Fibroblast of skin of left biceps (primary cell): ENCODE results near the gene CELF4.

ENCODE experiments used
- DNase-seq, 2 experiments: peaks; one replicate each; pipeline ENCODE4 v3.0.0-alpha.2; 2013; ENCODE audit warnings: low read depth in 2 of 2

The CELF4 gene

GRCh38 chr18:37318360-37319355 is 246.9 kb downstream of the CELF4 start:
- DNase-seq, result no peak

- no peak for DNase-seq
Observed at GRCh38 chr18:37317486-37317885, 248.1 kb downstream of the CELF4 start.

- DNase-seq, result no peak
Observed at GRCh38 chr18:37316468-37316867, 249.1 kb downstream of the CELF4 start.

- no peak for DNase-seq
Observed at GRCh38 chr18:37315935-37316334, 249.7 kb downstream of the CELF4 start.

- no peak for DNase-seq
Observed at GRCh38 chr18:37314534-37314933, 251.1 kb downstream of the CELF4 start.

GRCh38 chr18:37313624-37314023 is 252.0 kb downstream of the CELF4 start:
- DNase-seq, result no peak

GRCh38 chr18:37309861-37310260 is 255.7 kb downstream of the CELF4 start:
- DNase-seq, result no peak

GRCh38 chr18:37309059-37309458 is 256.5 kb downstream of the CELF4 start:
- no peak for DNase-seq

GRCh38 chr18:37307181-37307580 is 258.4 kb downstream of the CELF4 start:
- DNase-seq, result no peak

- no peak for DNase-seq
Observed at GRCh38 chr18:37306432-37306831, 259.2 kb downstream of the CELF4 start.

- DNase-seq, result no peak
Observed at GRCh38 chr18:37305066-37305465, 260.5 kb downstream of the CELF4 start.

- no peak for DNase-seq
Observed at GRCh38 chr18:37304012-37304680, 261.5 kb downstream of the CELF4 start.

- no peak for DNase-seq
Observed at GRCh38 chr18:37303009-37303408, 262.6 kb downstream of the CELF4 start.

- no peak for DNase-seq
Observed at GRCh38 chr18:37302519-37302918, 263.1 kb downstream of the CELF4 start.

GRCh38 chr18:37299471-37300304 is 265.9 kb downstream of the CELF4 start:
- DNase-seq, result peak; percentile 95 to 96

GRCh38 chr18:37298816-37299215 is 266.8 kb downstream of the CELF4 start:
- no peak for DNase-seq

GRCh38 chr18:37297106-37297505 is 268.5 kb downstream of the CELF4 start:
- no peak for DNase-seq

GRCh38 chr18:37294951-37295350 is 270.6 kb downstream of the CELF4 start:
- no peak for DNase-seq

GRCh38 chr18:37293359-37293758 is 272.2 kb downstream of the CELF4 start:
- no peak for DNase-seq

- DNase-seq, result no peak
Observed at GRCh38 chr18:37289423-37289822, 276.2 kb downstream of the CELF4 start.

GRCh38 chr18:37287601-37288000 is 278.0 kb downstream of the CELF4 start:
- no peak for DNase-seq

- no peak for DNase-seq
Observed at GRCh38 chr18:37286801-37287200, 278.8 kb downstream of the CELF4 start.
